Measurements from ENCODE around the gene PRKCI.
A peak's percentile ranks its signal among the peaks of the same experiment; 100 is the strongest.

The PRKCI gene

GRCh38 chr3:170346481-170347392, 124.5 kb downstream of the PRKCI start:
- peak; percentile 82 for DNase-seq

DNA sequence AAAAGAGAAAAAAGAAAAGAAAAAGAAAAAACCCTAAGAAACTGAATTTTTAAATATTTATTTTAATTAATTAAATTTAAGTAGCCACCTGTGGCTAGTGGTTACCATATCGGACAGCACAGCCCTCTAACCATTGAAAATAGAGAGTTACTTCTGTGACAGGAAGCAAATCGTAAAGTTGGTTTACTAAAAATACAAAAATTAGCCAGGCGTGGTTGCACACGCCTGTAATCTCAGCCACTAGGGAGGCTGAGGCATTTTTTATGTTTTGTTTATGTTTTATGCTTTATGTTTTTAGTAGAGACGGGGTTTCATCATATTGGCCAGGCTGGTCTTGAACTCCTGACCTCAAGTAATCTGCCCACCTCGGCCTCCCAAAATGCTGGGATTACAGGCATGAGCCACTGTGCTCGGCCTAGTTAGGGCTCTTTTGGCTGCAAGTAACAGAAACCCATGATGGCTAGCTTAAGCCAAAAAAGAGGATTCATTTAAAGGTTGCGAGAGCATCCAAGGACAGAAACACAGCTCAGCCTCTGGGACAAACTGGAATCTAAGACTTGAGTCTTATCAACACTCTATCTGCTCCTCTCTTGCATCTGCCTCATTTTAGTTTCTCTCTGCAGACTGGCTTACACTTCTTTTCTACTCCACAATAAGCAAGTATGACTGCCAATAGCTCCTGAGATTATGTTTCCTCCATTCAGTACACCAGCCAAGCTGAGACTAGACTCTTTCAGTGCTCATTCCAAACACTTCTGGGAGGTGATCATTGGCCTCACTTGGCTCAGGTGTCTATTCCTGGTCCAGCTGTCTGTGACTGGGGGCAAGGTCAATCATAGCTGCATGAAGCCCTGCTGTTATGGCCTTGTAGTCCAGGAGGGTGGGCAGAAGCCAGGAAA, 128.5 kb downstream of the PRKCI start:
- DNase-seq: no peak

GRCh38 chr3:170352936-170353335, 130.7 kb downstream of the PRKCI start:
- DNase-seq: no peak

GRCh38 chr3:170353485-170353884, 131.3 kb downstream of the PRKCI start:
- no peak for DNase-seq

DNA sequence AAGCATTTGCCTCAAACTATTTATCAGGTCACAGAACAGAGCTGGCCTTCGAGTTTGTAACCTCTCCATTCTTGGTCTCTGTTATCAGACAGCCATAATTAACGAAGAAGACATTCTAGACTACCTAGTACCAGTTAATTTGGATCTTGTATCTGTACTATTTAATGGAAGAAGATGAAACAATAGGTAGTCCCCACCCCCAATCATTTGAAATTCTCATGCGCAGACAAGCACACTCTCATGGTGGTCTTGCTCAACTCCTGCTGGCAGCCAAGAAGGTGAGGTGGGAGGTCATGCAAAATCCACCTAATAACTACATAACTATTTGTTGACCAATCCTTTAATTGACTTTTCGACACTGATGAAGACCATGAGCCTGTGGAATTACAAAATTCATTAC, 132.5 kb downstream of the PRKCI start:
- DNase-seq: no peak
